GM19463 (cell line): ENCODE results near the gene COMMD2.

Source experiments
- ATAC-seq: cut with Tn5 transposase; IDR thresholded peaks from one replicate; pipeline ENCODE4 v1.9.1; 2021; ENCODE audit warnings: mild to moderate bottlenecking, moderate library complexity; ENCODE audit not compliant: unreplicated experiment

Gene COMMD2

DNA sequence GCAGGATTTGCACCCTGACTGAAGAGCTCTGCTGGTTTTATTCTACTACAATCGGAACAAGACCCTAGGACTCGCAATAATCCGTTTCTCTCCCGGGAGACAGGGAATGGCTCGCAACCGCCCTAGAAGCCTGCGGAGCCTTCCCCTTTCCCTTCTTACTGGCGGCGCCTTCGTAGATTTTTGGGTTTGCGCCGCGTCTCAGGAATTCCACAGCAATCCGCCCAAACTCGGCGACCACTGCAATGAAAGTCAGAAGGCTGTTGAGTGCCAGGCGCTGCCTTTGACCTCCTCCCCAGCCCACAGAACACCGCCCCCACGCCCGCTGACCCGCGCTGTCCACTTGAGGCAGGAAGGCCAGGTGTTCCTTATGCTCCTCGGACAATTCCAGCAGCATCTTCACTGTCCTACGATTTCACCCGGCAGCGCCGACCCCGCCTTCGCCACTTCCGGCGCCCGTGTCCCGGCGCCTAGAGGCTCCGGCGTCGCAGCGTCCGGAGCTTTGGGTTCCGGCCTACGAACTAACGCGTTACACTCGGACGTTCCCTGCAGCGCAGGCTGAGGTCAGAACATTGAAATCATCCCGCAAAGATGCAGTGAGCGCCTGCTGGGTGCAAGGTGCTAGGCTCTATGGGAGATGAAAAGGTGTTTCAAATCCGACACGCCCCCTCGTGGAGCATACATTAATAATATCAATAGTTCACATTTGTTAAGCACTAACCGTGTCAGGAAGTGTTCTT lies at the start of gene COMMD2:
Gene COMMD2, minus strand, starts transcription at position 439 of the 737 bp plus-strand sequence. Its CDS starts 45 bp downstream, at position 394.
- ATAC-seq, result peak; percentile 99

GRCh38 chr3:149801639-149802038 lies 49.4 kb upstream of the COMMD2 start:
- ATAC-seq, result no peak

DNA sequence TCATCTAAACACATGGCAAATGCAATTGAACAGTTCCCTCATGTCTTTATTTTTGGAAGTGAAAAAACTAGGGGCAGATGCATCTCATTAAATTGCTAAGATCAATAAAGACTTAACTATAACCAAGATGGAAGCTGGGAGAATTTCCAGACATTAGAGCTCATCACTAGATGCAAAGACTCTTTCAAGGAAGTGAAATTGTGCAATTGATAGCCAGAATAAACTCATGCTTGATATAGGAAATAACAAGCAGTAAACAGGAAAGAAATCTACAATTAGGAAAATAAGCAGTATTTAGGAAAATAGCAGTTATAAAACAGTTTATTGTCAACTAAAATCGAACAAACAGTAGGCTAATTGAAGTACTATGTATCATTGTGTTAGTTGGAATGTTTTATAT lies 48.9 kb upstream of the COMMD2 start:
- no peak for ATAC-seq

DNA sequence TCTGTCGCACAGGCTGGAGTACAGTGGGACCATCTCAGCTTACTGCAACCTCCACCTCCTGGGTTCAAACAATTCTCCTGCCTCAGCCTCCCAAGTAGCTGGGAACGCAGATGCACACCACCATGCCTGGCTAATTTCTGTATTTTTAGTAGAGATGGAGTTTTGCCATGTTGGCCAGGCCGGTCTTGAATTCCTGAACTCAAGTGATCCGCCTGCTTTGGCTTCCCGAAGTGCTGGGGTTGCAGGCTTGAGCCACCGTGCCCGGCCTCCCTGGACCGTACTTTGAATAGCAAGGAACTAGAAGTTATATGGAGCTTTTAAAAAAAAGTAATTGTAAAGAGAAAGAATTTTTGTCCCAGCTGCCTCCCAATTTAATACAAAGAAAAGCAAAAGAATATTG lies 48.4 kb upstream of the COMMD2 start:
- ATAC-seq, result no peak

DNA sequence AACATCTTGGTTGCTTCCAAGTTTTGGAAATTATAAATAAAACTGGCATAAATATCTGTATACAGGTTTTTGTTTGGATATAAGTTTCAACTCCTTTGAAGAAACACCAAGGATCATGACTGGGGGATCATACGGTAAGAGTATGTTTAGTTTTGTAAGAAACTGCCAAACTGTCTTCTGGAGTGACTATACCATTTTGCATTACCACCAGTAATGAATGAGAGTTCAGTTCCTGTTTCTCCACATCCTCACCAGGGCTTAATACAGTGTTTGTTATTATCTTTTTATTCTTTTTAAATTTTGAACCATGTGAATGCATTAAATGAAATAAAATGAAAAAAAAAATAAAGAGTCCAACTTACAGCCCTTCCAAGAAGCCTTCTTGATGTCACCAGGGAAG lies 43.7 kb upstream of the COMMD2 start:
- no peak for ATAC-seq

GRCh38 chr3:149792452-149793270 lies 40.4 kb upstream of the COMMD2 start, which contains the start of gene ANKUB1:
Gene ANKUB1, minus strand, starts transcription at chr3:149792554. Its CDS starts 188 bp downstream, at chr3:149792366.
- ATAC-seq, result no peak

- no peak for ATAC-seq
Measured at GRCh38 chr3:149790698-149791097, 38.4 kb upstream of the COMMD2 start.

DNA sequence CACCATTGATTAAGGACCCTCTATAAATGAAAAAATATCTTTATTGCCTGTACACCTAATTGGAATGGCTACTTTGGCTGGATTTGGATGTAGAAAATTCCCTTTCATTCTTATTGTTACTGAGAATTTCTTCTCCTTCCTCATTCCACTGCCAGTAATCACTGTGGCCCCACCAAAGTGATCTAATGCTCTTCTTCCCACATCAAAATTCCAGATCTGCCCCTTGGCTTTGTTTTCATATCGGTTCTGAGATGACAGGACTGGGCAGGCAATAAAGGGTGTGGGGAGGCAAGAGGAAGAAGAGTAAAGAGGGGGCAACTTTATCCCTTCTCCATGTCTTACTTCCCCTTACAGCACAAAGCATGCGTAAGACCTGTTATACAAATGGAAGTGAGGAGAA lies 38.0 kb upstream of the COMMD2 start:
- ATAC-seq, result no peak

DNA sequence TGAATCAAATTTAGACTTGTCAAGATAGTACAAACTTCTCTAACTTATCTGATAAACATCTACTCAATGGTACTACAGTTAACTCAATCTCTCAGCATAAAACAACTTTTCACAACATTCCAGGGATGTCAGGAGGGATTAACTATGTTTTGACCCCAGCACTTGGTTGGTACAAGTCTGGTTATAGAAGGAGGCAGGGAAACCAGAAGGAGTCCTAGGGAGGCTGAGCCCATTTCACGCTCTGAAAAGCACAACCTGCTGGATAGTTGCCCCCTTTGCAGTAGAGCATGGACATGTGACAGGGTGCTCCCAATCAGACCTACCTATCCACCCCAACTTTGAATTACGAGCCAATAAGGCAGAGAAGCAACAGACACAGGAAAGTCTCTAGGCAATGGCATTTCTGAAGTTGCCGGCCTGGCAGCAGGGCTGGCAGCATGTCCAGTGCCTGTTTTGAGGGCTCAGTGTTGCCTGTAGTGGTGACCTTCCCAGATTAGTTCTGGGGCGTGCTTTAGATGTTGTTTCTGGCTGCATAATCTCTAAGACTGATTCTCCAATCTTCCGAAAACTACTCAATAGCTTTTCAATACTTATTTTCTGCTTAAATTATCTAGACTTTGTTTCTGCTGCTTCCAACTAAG lies 31.9 kb upstream of the COMMD2 start:
- no peak for ATAC-seq

DNA sequence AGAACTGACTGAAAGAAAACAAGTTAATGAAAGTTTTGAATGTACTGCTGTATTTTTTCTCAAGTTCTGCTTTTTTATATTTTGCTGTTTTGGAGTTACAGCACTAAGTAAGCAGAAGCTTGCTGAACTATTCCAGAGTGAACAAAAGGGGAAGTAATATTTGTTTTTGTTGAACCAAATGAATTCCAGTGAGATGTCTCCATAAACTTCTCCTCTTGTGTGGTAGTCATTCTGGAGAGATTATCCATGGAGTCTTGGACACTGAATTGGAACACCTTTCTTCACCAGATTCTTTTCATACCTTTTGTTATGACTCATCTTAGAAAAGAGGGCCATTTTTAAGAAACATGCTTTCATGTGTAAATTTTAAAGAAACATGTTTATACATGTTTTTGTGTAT lies 31.3 kb upstream of the COMMD2 start:
- ATAC-seq, result no peak

DNA sequence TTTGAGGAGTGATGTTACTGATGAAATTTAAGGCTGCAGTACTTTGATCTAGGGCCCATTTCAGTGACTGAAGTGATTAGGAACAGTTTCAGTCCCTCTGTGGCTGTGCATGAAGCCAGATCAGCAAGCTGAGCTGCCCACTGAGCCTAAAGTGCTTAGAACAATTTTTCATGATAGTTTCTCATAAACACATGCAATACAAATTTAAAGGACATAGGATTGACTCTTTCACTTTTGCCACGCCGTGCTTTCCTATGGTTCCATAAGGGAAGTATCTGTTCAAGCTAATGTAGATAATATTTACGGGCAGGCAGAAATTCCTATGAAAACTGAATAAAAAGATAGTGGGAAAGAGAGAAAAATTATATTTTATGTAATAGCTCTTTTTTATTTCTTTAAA lies 29.5 kb upstream of the COMMD2 start:
- no peak for ATAC-seq

DNA sequence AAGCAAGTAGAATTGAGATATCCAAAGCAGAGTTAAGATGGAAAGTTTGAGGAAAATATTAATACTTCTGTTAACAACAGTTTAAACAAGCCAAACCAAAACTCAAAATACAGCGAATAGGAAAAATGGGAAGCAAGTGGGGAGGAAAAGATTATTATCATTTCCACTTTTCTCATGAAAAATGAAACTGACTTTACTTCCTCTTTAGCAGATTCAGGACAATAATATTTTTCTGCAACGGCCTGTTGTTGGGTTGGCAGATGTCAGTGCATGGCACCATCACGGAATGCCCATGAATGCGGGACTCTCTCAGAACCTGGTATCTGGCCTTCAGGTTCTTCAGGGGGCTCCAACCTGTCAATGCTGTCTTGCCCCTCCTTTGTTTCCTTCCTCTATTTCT lies 28.9 kb upstream of the COMMD2 start:
- no peak for ATAC-seq

DNA sequence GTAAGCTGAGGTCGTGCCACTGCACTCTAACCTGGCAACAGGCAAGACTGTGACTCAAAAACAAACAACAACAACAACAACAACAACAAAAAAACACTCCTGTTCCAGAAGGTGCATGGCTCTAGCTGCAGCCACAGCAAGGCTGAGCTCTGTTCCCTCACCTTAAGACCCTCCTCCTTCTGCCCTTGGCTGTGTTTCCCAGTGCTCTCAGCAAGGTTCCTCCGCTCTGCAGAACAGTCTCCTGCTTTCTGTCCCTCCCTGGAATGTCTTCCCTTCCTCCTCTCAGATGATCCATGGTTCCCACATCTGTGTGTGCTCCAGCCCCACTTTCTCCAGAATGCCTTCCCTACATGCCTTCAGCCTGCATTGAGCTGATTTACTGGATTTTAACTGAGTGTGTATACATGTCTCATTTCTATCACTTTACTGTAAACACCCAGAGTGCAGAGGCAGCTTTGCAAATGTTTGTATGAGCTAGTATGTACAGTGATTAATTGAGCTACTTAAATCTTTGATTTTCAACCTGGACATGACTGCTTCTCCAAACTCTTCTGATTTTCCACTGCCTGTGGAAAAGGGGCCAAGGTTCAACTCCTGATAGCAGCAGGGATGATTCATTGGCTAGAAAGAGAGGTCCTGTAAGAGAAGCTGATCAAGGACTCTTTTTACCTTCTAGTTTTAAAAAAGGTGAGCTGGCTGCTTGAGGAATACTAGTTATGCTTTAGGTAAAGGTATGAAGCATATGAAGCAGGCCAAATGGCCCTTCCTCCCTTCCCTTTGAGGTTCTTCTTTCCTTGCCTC lies 25.3 kb upstream of the COMMD2 start:
- no peak for ATAC-seq

DNA sequence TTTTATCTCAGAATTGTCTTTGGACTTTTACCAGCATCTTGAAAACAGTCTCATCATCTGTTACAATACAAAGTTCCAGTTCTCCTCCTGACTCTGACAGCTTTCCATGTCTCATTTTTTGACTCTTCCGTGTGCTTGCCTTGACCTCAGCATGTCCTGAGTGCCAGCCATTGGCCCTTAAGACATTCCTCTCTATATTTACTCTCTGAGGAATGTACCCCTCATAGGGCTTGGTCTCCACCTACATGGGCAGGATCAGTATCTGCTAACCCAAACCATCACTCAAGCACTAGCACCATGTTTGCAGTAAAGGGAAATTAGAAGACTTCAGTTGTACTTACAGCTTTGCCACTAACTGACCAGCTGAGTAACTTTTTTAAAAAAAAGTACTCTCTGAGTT lies 23.9 kb upstream of the COMMD2 start:
- ATAC-seq, result no peak

GRCh38 chr3:149772861-149773260 lies 20.6 kb upstream of the COMMD2 start:
- no peak for ATAC-seq

DNA sequence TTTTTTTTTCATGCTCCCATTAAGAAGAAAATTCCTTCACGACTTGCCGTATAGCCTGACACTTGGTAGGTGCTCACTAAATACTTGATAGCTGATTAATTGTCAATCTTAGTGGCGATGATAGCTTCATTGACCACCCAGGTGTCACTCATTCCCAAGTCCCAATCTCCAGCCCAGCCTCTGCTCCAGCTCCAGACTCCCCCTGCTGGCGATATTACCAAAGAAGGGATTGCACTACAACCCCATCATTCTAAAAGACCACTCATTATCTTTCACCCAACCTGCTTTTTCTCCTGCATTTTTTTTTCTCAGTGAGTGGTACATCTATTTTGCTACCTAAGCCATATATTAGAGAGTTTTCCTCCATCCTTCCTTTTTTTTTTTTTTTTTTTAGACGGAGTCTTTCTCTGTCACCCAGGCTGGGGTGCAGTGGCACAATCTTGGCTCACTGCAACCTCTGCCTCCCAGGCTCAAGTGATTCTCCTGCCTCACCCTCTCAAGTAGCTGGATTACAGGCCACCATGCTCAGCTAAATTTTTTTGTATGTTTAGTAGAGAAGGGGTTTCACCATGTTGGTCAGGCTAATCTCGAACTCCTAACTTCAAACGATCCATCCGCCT lies 19.5 kb upstream of the COMMD2 start:
- ATAC-seq, result no peak

DNA sequence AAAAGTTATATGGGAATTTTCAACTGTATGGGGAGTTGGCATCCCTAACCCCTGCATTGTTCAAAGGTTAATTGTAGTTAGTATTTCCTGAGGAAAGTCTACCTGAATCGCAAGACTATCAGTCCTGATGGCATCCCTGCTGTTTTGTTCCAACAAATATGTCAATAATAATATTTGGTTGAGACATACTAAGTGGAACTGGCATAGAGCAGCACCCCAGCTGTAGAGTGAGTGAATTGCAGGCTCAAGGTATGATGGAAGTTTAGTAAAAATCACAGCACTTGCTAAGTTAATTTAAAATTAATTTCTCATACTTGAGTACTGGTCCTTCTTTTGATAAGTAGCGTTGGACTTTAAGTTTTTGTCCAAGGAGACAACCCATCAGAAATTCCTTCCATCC lies 18.0 kb upstream of the COMMD2 start:
- no peak for ATAC-seq

- ATAC-seq, result no peak
Measured at GRCh38 chr3:149768704-149769103, 16.4 kb upstream of the COMMD2 start.

DNA sequence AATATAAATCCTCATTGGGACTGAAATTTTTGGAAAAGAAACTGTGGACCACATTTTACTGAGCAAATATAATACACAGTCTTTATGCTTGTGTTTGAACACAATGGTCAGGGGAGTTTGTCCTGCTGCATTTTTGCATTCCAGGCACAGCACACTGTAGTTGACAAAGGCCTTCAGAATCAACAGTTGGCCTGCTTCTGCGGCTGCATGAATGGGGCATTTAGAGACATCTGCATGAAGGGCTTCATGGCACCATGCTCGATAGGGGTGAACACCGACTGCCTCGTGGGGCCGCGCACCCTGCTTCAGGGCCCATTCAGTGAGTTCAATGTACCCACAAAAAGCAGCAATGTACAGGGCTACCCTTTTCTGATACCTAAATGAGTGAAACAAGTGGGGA lies 15.4 kb upstream of the COMMD2 start:
- ATAC-seq, result no peak

DNA sequence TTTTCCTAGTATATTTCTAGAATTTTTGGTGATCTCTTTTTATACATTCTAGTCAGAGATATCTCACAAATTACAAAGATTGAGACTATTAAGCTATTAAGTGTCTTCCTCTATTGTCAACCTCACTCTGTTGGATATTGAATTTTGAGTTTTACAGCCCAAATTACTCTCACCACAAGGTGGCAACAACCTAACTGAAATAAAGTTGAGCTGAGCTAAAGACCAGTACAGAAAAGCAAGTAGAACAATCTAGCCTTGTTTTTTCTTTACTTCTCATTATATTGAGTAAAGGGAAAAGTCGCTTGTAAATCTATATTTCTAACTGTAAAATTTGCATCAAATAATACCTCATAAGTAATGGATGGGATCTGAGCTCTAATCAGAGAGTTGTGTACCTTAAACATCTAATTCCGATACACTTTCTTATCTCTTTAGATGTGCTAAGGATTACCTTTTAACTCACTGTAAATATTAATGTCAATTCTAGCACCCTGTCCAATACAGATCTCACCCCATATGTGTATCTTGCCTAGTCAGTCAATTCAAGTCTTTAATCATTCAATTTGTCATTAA lies 13.6 kb upstream of the COMMD2 start:
- ATAC-seq, result no peak
